Smooth muscle cell of the coronary artery (primary cell): ENCODE results near the gene PSKH1. TPM values are rescaled to one million over a fixed set of nuclear protein-coding genes. Genes with fewer than 3 reads are reported as not detected.

Experiments
- total RNA-seq: library from RNA; depleted of rRNA; stranded (reverse); fragments of >200 nt; gene quantifications from 2 replicates; pipeline ENCODE4 v1.2.3, GENCODE V29; 2014; ENCODE audit warnings: low replicate concordance

The PSKH1 gene
- total RNA-seq, result 13.5 and 31.1 TPM in 2 replicates

GRCh38 chr16:67892899-67893742 is at the start of gene PSKH1:
PSKH1 (plus strand) TSS chr16:67893254; CDS start chr16:67908750, 15,496 bp downstream.

GRCh38 chr16:67846320-67847063 is 46.6 kb upstream of the PSKH1 start, which contains the start of gene NUTF2:
NUTF2 (plus strand) TSS chr16:67846933; CDS start chr16:67865131, 18,198 bp downstream.

GRCh38 chr16:67847064-67847861 is 45.8 kb upstream of the PSKH1 start, which contains the start of gene CENPT:
CENPT (minus strand) TSS chr16:67847693; CDS start chr16:67833859, 13,834 bp downstream.

GRCh38 chr16:67872631-67873434 is 20.2 kb upstream of the PSKH1 start, which contains the start of gene EDC4:
EDC4 (plus strand) TSS chr16:67873052; CDS start chr16:67873262, 210 bp downstream.

GRCh38 chr16:67884684-67885083 is 8.4 kb upstream of the PSKH1 start, which contains the start of gene NRN1L:
NRN1L (plus strand) TSS chr16:67884885; CDS start chr16:67884904, 19 bp downstream.

GRCh38 chr16:67931712-67932461 is 38.8 kb downstream of the PSKH1 start, which contains the start of gene CTRL:
CTRL (minus strand) TSS chr16:67931862; CDS start chr16:67931852, 10 bp downstream.

GRCh38 chr16:67936124-67936879 is 43.2 kb downstream of the PSKH1 start, which contains the start of gene PSMB10:
PSMB10 (minus strand) TSS chr16:67936850; CDS start chr16:67936749, 101 bp downstream.

GRCh38 chr16:67943619-67944504 is 50.8 kb downstream of the PSKH1 start, which contains the start of gene LCAT:
LCAT (minus strand) TSS chr16:67944120; CDS start chr16:67944101, 19 bp downstream.

GRCh38 chr16:67968400-67969253 is 75.6 kb downstream of the PSKH1 start, which contains the start of gene SLC12A4:
SLC12A4 (minus strand) TSS chr16:67968637; CDS start chr16:67968553, 84 bp downstream.

Other genes starting within 250 kb of the PSKH1 start
- 0.15 TPM in 1 of 2 replicates, not detected in the other for gene CARMIL2, start 248.1 kb upstream of the PSKH1 start, total RNA-seq
- gene ACD, start 233.0 kb upstream of the PSKH1 start, total RNA-seq, result 7.6 and 9.8 TPM in 2 replicates
- 0.60 and 1.1 TPM in 2 replicates for gene PARD6A, start 232.3 kb upstream of the PSKH1 start, total RNA-seq
- 11.8 and 13.8 TPM in 2 replicates for gene ENKD1, start 226.5 kb upstream of the PSKH1 start, total RNA-seq
- 1.6 and 3.6 TPM in 2 replicates for gene C16orf86, start 226.4 kb upstream of the PSKH1 start, total RNA-seq
- 14.1 and 18.0 TPM in 2 replicates for gene GFOD2, start 173.9 kb upstream of the PSKH1 start, total RNA-seq
- 2.7 and 5.9 TPM in 2 replicates for gene RANBP10, start 86.7 kb upstream of the PSKH1 start, total RNA-seq
- 1.2 and 1.9 TPM in 2 replicates for gene TSNAXIP1, start 86.4 kb upstream of the PSKH1 start, total RNA-seq
- 26.3 and 47.7 TPM in 2 replicates for gene THAP11, start 50.9 kb upstream of the PSKH1 start, total RNA-seq
- 79.6 and 157 TPM in 2 replicates for gene NUTF2, start 46.3 kb upstream of the PSKH1 start, total RNA-seq
- 18.3 and 23.8 TPM in 2 replicates for gene CENPT, start 45.6 kb upstream of the PSKH1 start, total RNA-seq
- 46.8 and 50.8 TPM in 2 replicates for gene EDC4, start 20.2 kb upstream of the PSKH1 start, total RNA-seq
- not detected in 2 replicates for gene NRN1L, start 8.4 kb upstream of the PSKH1 start, total RNA-seq
- gene CTRL, start 38.6 kb downstream of the PSKH1 start, total RNA-seq, result 0.38 TPM in 1 of 2 replicates, not detected in the other
- gene PSMB10, start 43.6 kb downstream of the PSKH1 start, total RNA-seq, result 64.9 and 89.9 TPM in 2 replicates
- 3.3 and 4.6 TPM in 2 replicates for gene LCAT, start 50.9 kb downstream of the PSKH1 start, total RNA-seq
- gene SLC12A4, start 75.4 kb downstream of the PSKH1 start, total RNA-seq, result 119 and 184 TPM in 2 replicates
- not detected in 2 replicates for gene DPEP3, start 87.2 kb downstream of the PSKH1 start, total RNA-seq
- gene DPEP2, start 106.2 kb downstream of the PSKH1 start, total RNA-seq, result not detected in 2 replicates
- gene DPEP2NB, start 122.7 kb downstream of the PSKH1 start, total RNA-seq, result not detected in 2 replicates
- gene DDX28, start 130.0 kb downstream of the PSKH1 start, total RNA-seq, result 4.9 and 8.7 TPM in 2 replicates
- gene DUS2, start 130.0 kb downstream of the PSKH1 start, total RNA-seq, result 11.7 and 14.4 TPM in 2 replicates
- 5.9 and 8.2 TPM in 2 replicates for gene NFATC3, start 192.1 kb downstream of the PSKH1 start, total RNA-seq